ENCODE measurements around the gene SELENOS.

The SELENOS gene

GRCh38 chr15:101322854-101323477 is 45.7 kb upstream of the SELENOS start:
- TF ChIP-seq CTCF (IDR thresholded peaks at IDR 0.05; ENCODE audit: extremely low read depth, missing control alignments), result no peak
- no peak for DNase-seq (ENCODE audit: low spot score)

DNA sequence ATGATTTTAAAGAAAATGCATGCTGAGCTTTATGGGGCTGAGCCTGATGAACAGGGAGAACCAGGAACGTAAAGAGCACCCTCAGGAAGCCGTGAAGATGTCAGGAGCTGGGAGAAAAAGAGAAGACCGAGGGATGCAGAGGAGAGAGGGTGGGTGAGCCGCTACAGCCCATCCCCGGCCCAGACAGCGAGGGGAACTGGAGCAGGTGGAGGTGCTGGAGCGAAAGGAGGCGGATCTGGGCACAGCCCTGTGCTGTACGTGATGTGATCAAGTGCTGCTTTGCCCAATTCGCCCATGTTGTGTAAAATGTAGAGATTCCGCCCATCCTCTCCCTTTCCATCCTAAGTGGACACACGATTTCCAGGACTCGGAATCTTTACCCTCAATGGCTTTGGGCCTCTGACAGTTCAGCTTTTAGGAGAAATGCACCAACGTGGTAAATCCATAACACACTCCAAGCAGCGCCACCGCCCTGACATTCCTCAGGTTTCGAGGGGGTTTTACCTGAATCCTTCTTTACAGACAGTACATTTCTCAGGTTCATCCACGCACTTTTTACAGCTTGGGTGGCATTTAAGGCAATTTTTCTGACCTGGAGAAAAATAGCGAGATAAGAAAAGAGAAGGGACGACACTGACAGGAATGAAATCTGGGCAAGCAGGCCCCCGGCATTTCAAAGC is 44.9 kb upstream of the SELENOS start:
- no peak for DNase-seq (ENCODE audit: low spot score)
- TF ChIP-seq CTCF (IDR thresholded peaks at IDR 0.05; ENCODE audit: extremely low read depth, missing control alignments), result no peak

DNA sequence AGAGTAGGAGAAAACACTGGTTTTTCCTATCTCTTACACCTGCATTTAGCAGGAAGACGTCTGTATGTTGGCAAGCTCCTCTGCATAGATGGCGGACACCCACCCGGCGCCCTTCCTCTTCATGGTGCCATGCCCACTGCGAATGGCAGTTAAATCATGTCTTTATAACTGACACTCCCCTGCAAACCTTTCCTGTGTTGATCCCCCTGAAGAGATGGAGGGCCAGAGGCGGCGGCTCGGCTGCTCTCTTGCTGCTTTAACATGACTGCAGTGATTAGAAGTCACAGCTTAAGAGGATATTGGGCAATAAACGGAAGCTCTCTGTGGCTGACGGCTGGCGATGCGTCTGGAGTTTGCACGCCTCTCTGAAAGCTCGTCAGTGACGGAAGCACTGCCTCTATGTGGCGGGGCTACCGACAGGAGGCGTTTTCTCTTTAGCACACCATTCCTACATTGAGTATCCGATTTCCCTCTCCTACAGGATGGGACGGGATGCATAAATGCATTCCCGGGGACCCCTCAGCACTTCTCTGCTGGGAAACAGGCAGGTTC is 43.3 kb upstream of the SELENOS start:
- peak; percentile 27 for TF ChIP-seq CTCF (IDR thresholded peaks at IDR 0.05; ENCODE audit: extremely low read depth, missing control alignments)
- DNase-seq (ENCODE audit: low spot score), result peak; percentile 61

DNA sequence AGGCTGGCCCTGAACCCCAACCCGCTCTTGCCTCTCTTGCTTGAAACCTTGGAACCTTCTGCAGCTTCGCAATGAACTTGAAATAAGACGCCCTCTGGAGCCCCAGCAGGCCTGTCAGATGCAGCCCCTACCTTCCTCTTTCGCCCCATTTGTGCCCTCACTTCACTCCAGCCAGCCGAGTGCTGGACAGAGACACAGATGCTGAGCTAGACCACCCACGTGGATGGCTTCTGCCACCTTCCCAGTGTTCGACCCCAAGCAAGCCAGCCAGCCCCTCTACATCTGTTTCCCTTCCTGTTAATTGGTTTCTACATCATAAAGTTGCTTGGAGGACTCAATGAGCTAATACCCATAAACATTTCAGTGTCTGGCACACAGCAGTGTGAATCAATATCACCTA is 41.6 kb upstream of the SELENOS start:
- no peak for DNase-seq (ENCODE audit: low spot score)
- TF ChIP-seq CTCF (IDR thresholded peaks at IDR 0.05; ENCODE audit: extremely low read depth, missing control alignments), result no peak

DNA sequence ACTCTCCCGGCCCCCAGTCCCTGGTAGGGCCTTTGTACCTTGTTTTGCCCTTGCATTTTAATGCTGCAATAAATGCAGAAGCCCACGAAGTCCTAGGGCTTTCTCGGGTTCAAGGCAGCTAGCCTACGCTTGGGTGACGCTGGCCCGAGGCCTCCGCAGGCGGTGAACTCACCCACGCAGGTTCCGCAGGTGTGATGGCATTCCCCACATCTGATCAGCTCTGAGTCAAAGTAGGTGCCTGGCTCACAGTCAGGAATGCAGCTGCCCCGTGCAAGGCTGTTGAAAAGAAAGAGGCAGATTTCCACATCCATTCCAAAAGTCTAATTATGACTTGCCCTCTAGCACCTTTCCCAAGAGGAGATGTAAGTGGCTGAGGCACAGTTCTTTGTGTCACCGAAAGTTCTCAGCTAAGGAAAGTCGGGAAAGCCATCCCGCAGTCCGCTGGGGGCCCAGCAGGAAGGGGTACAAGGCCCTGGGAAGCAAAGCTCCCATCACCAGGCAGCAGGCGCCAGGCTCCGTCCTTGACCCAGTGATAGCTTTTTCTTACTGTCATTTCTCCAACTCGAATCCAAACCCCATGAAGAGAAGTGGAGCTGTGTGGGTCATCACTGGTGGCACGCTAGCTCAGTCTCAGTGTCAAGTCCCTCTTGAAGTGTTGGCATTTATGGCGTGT is 41.0 kb upstream of the SELENOS start:
- no peak for TF ChIP-seq CTCF (IDR thresholded peaks at IDR 0.05; ENCODE audit: extremely low read depth, missing control alignments)

DNA sequence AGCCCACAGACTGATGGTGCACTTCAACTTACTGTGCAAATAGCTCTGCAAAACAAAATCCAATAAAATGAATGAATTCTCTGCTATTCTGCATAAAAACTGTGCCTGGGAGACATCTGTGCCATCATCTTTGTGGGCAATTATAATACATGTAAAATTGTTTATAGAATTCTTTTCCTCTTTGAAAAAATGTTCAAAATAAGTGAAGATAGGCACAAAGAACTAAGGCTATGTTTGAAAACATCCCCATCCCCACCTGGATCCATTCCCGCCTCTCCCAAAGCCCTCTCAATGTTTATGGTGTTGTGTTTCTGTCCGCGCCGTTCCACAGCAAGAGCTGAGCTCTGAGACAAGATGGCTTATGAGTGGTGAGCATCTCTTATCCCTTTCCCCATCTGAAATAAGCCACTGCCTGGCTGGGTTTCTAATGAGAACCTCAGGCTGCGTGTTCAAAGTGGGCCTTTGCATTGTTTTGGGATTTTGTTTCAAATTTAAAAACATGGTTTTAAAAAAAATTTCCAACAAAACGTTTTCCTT is 40.1 kb upstream of the SELENOS start:
- no peak for TF ChIP-seq CTCF (IDR thresholded peaks at IDR 0.05; ENCODE audit: extremely low read depth, missing control alignments)
- DNase-seq (ENCODE audit: low spot score), result no peak

More for the DNA sequence above, 41.0 kb upstream of the SELENOS start:
- DNase-seq (ENCODE audit: low spot score), result no peak

GRCh38 chr15:101316529-101316928 is 39.2 kb upstream of the SELENOS start:
- DNase-seq (ENCODE audit: low spot score), result no peak
- no peak for TF ChIP-seq CTCF (IDR thresholded peaks at IDR 0.05; ENCODE audit: extremely low read depth, missing control alignments)

All from GM20000 (cell line).